Keratinocyte (primary cell): ENCODE data around the gene TRIM39. TPM values are rescaled to one million over a fixed set of nuclear protein-coding genes. Genes with fewer than 3 reads are reported as not detected.

ENCODE experiments used
- DNase-seq: peaks from one replicate; pipeline ENCODE4 v3.0.0-alpha.2; 2011; ENCODE audit warnings: low read depth, missing footprints, low spot score
- FAIRE-seq: peaks from 2 replicates; lab custom pipeline; 2011; peaks lifted over from hg19 to GRCh38; lab: Jason Lieb, UNC
- H2AFZ ChIP-seq: 2 replicates; pipeline ENCODE4 v1.6.0; 2012; ENCODE audit warnings: low read length, control low read depth, inconsistent platforms; ENCODE audit not compliant: control insufficient read depth
- H3K27ac ChIP-seq: 2 replicates; pipeline ENCODE4 v1.5.1; 2011; ENCODE audit warnings: low read length; ENCODE audit not compliant: control insufficient read depth, insufficient read depth
- H3K27me3 ChIP-seq: 3 replicates; pipeline ENCODE4 v1.6.0; 2011; ENCODE audit warnings: low read length; ENCODE audit not compliant: control insufficient read depth, insufficient read depth; ENCODE audit errors: extremely low read depth
- H3K36me3 ChIP-seq, 2 experiments: 2 replicates in 1 of 2; 3 replicates in 1 of 2; pipeline ENCODE4 v1.5.1; 2011; ENCODE audit warnings: low read length in 2 of 2, mild to moderate bottlenecking in 1 of 2; ENCODE audit not compliant: control insufficient read depth in 2 of 2, insufficient read depth in 2 of 2; ENCODE audit errors: extremely low read depth in 1 of 2
- H3K4me1 ChIP-seq: 3 replicates; pipeline ENCODE4 v1.5.1; 2011; ENCODE audit warnings: low read length; ENCODE audit not compliant: control insufficient read depth, insufficient read depth; ENCODE audit errors: extremely low read depth
- H3K4me2 ChIP-seq: 3 replicates; pipeline ENCODE4 v1.6.0; 2011; ENCODE audit warnings: low read depth, low read length; ENCODE audit not compliant: control insufficient read depth, insufficient read depth; ENCODE audit errors: extremely low read depth
- H3K4me3 ChIP-seq, 3 experiments: fragments of 200-600 bp in 1 of 3; sonication (generic) in 1 of 3; 2 replicates in 2 of 3; 3 replicates in 1 of 3; pipeline ENCODE4 v1.5.1; 2011 to 2016; ENCODE audit warnings: low read length in 3 of 3, mild to moderate bottlenecking in 3 of 3, control low read depth in 2 of 3, inconsistent platforms in 1 of 3, low read depth in 1 of 3, mixed read lengths in 1 of 3, mixed run types in 1 of 3, moderate library complexity in 1 of 3; ENCODE audit not compliant: control insufficient read depth in 2 of 3, insufficient read depth in 2 of 3; ENCODE audit errors: extremely low read depth in 1 of 3
- H3K79me2 ChIP-seq: 2 replicates; pipeline ENCODE4 v1.6.0; 2012; ENCODE audit warnings: low read length; ENCODE audit not compliant: control insufficient read depth, insufficient read depth
- H3K9ac ChIP-seq: 3 replicates; pipeline ENCODE4 v1.6.0; 2011; ENCODE audit warnings: low read length; ENCODE audit not compliant: control insufficient read depth, insufficient read depth; ENCODE audit errors: extremely low read depth
- H3K9me1 ChIP-seq: 3 replicates; pipeline ENCODE4 v1.6.0; 2011; ENCODE audit warnings: low read length; ENCODE audit not compliant: control insufficient read depth, insufficient read depth; ENCODE audit errors: extremely low read depth
- H3K9me3 ChIP-seq: 2 replicates; pipeline ENCODE4 v1.5.1; 2012; ENCODE audit warnings: low read depth, low read length; ENCODE audit not compliant: control insufficient read depth
- H4K20me1 ChIP-seq: 3 replicates; pipeline ENCODE4 v1.6.0; 2011; ENCODE audit warnings: low read length; ENCODE audit not compliant: control insufficient read depth, insufficient read depth; ENCODE audit errors: extremely low read depth
- CTCF ChIP-seq, 3 experiments: IDR thresholded peaks in 1 of 3; conservative IDR thresholded peaks in 1 of 3; optimal IDR thresholded peaks in 1 of 3; 2 replicates in 2 of 3; 3 replicates in 1 of 3; pipeline versions ENCODE3 to v1.5.1; 2011; ENCODE audit warnings: low read length in 3 of 3, mild to moderate bottlenecking in 3 of 3, moderate library complexity in 2 of 3, control low read depth in 1 of 3, inconsistent platforms in 1 of 3; ENCODE audit not compliant: insufficient read depth in 2 of 3; ENCODE audit errors: extremely low read depth in 1 of 3
- EZH2 ChIP-seq: IDR thresholded peaks from one replicate; pipeline ENCODE4 v1.6.1; 2012; ENCODE audit warnings: inconsistent platforms, mild to moderate bottlenecking, low read length, moderate library complexity
- dilution Hi-C: fragments of 300-500 bp; cut with MboI; formaldehyde crosslinking; loops from one replicate; pipeline ENCODE4 v1.7.0; 2020; ENCODE audit warnings: low sequenced_read_pairs; ENCODE audit not compliant: extremely low pct_ligation_motif_present
- polyA plus RNA-seq, 5 experiments: library from polyadenylated mRNA; depleted of rRNA in 3 of 5; stranded (reverse) in 3 of 5; stranded (forward) in 1 of 5; unstranded in 1 of 5; fragments of >200 nt; gene quantifications; 1 replicate in 1 of 5; 2 replicates in 3 of 5; 3 replicates in 1 of 5; pipeline versions ENCODE4 v1.2.1 to v1.2.3, GENCODE V29; 2011 to 2012; ENCODE audit warnings: missing spikeins in 2 of 5, low read depth in 1 of 5, low replicate concordance in 1 of 5

TRIM39 gene
- polyA plus RNA-seq, 1 donor (not counting 4 experiments of a cell fraction or from before 2014, with no cell fraction given) = 7.9 TPM

- H3K4me2 ChIP-seq = peak overlapping the region; percentile 78
- H3K9ac ChIP-seq = peak overlapping the region; percentile 87
- H4K20me1 ChIP-seq = no peaks in the 10 kb centered on the region
- TF ChIP-seq CTCF (optimal IDR thresholded peaks at IDR 0.05 in 1 of 3, IDR thresholded peaks at IDR 0.05 in 1 of 3, conservative IDR thresholded peaks at IDR 0.05 in 1 of 3; ENCODE audit: extremely low read depth in 1 of 3, insufficient read depth in 2 of 3, low read length in 3 of 3) = no peak
- no peak for TF ChIP-seq EZH2
- no peak overlapping the region for H2AFZ ChIP-seq
- peaks cover 9% of the 10 kb centered on the region for H3K4me1 ChIP-seq
- H3K9me1 ChIP-seq = no peaks in the 10 kb centered on the region
- H3K27ac ChIP-seq = no peak overlapping the region
- H3K79me2 ChIP-seq = peaks cover 2% of the 10 kb centered on the region
- FAIRE-seq = no peak
- peaks cover 6 to 10% of the 10 kb centered on the region in 2 experiments for H3K36me3 ChIP-seq
- no peak for DNase-seq
- dilution Hi-C loops = loop anchor here (25.0 kb wide), 1 partner anchor 109 kb away; no protein-coding TSS in a partner anchor
- peak overlapping the region; percentile 76 to 79 (median 79) for H3K4me3 ChIP-seq
- H3K9me3 ChIP-seq = no peaks in the 10 kb centered on the region
- H3K27me3 ChIP-seq = no peaks in the 10 kb centered on the region
Measured at GRCh38 chr6:30345852-30346251, 19.1 kb downstream of the TRIM39 start.

GRCh38 chr6:30348957-30349356 lies 22.2 kb downstream of the TRIM39 start:
- no peaks in the 10 kb centered on the region for H3K9me1 ChIP-seq
- H3K4me2 ChIP-seq = no peak overlapping the region
- DNase-seq (no peak), FAIRE-seq (no peak)
- H3K27ac ChIP-seq = no peak overlapping the region
- H3K4me1 ChIP-seq = peaks cover 9% of the 10 kb centered on the region
- H3K4me3 ChIP-seq = no peak overlapping the region
- H3K36me3 ChIP-seq = peaks cover 1 to 3% of the 10 kb centered on the region in 2 experiments
- dilution Hi-C loops = loop anchor here (25.0 kb wide), 1 partner anchor 112 kb away; no protein-coding TSS in a partner anchor
- TF ChIP-seq CTCF (optimal IDR thresholded peaks at IDR 0.05 in 1 of 3, IDR thresholded peaks at IDR 0.05 in 1 of 3, conservative IDR thresholded peaks at IDR 0.05 in 1 of 3; ENCODE audit: extremely low read depth in 1 of 3, insufficient read depth in 2 of 3, low read length in 3 of 3) = no peak
- no peak for TF ChIP-seq EZH2
- H3K9ac ChIP-seq = no peak overlapping the region
- H3K9me3 ChIP-seq = no peaks in the 10 kb centered on the region
- peaks cover 2% of the 10 kb centered on the region for H3K79me2 ChIP-seq
- H3K27me3 ChIP-seq = peaks cover 4% of the 10 kb centered on the region
- H4K20me1 ChIP-seq = no peaks in the 10 kb centered on the region
- no peak overlapping the region for H2AFZ ChIP-seq
